Cardiac muscle cell (in vitro differentiated cells and primary cell): ENCODE data around the gene PRELID2. TPM values are rescaled to one million over a fixed set of nuclear protein-coding genes. Genes with fewer than 3 reads are reported as not detected.
A peak's percentile ranks its signal among the peaks of the same experiment; 100 is the strongest.

ENCODE experiments used
- DNase-seq, 2 donors: peaks; one replicate each; pipeline versions ENCODE4 v3.0.0 to v3.0.0-alpha.2; 2010 to 2017; ENCODE audit warnings: low read depth in 1 of 2, low spot score in 1 of 2
- H3K27ac ChIP-seq: fragments of 200-600 bp; sonication (generic); 2 replicates; pipeline ENCODE4 v1.5.1; 2016
- H3K27me3 ChIP-seq: fragments of 200-600 bp; sonication (generic); 2 replicates; pipeline ENCODE4 v1.6.0; 2016; ENCODE audit warnings: control low read depth
- H3K36me3 ChIP-seq: fragments of 200-600 bp; sonication (generic); 2 replicates; pipeline ENCODE4 v1.5.1; 2016; ENCODE audit warnings: control low read depth
- H3K4me1 ChIP-seq: fragments of 200-600 bp; sonication (generic); 2 replicates; pipeline ENCODE4 v1.8.1; 2017; ENCODE audit warnings: low read depth, mild to moderate bottlenecking, mixed run types
- H3K4me3 ChIP-seq: fragments of 200-600 bp; sonication (generic); 2 replicates; pipeline ENCODE4 v1.5.1; 2016; ENCODE audit warnings: mild to moderate bottlenecking
- H3K9me3 ChIP-seq: fragments of 200-600 bp; sonication (generic); 2 replicates; pipeline ENCODE4 v1.5.1; 2017; ENCODE audit warnings: low read depth, mild to moderate bottlenecking, control low read depth
- polyA plus RNA-seq: library from polyadenylated mRNA; unstranded; fragments of >200 nt; fragmentation: Nextera tagmentation; extraction: Ambion mirVana; gene quantifications from 2 replicates; pipeline ENCODE4 v1.2.1, GENCODE V29; 2016
- total RNA-seq: library from RNA; depleted of rRNA; stranded (reverse); fragments of >200 nt; gene quantifications from 2 replicates; pipeline ENCODE4 v1.2.3, GENCODE V29; 2016
- TF ChIP-seq, protein P1 (sequence below): IDR thresholded peaks from 2 replicates; pipeline ENCODE4 v1.5.1; 2012; ENCODE audit warnings: low read depth, mild to moderate bottlenecking, low read length

Gene PRELID2
- total and polyA plus RNA-seq, 2 experiments from 2014 or later: 26.3 to 41.2 TPM

DNA sequence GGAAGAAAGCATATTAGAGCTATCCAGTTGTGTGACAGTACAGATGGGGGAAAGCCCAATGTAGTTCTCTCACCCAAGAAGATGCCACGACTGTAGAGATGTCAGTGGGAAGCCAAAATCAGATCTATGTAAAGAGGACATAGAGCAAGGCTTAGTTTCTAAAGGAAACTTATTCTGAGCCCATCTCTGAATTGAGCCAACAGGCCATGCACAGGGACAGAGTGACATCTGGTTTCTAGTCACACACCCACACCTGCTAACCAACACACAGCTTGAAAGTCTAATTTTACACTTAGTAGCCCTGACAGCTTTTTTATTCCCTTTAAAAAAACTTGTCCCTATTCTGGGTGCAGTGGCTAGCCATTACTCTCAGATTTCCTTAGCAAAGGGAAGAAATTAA is 22.3 kb downstream of the PRELID2 start:
- Histone ChIP-seq H3K9me3 (no peaks in the 10 kb centered on the region), H3K27me3 (no peaks in the 10 kb centered on the region), H3K4me1 (peaks cover 7% of the 10 kb centered on the region), H3K27ac (peak overlapping the region; percentile 32), H3K36me3 (peaks cover 5% of the 10 kb centered on the region), H3K4me3 (no peak overlapping the region)
- TF ChIP-seq, protein P1, sequence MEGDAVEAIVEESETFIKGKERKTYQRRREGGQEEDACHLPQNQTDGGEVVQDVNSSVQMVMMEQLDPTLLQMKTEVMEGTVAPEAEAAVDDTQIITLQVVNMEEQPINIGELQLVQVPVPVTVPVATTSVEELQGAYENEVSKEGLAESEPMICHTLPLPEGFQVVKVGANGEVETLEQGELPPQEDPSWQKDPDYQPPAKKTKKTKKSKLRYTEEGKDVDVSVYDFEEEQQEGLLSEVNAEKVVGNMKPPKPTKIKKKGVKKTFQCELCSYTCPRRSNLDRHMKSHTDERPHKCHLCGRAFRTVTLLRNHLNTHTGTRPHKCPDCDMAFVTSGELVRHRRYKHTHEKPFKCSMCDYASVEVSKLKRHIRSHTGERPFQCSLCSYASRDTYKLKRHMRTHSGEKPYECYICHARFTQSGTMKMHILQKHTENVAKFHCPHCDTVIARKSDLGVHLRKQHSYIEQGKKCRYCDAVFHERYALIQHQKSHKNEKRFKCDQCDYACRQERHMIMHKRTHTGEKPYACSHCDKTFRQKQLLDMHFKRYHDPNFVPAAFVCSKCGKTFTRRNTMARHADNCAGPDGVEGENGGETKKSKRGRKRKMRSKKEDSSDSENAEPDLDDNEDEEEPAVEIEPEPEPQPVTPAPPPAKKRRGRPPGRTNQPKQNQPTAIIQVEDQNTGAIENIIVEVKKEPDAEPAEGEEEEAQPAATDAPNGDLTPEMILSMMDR: no peak
- DNase-seq: no peak

DNA sequence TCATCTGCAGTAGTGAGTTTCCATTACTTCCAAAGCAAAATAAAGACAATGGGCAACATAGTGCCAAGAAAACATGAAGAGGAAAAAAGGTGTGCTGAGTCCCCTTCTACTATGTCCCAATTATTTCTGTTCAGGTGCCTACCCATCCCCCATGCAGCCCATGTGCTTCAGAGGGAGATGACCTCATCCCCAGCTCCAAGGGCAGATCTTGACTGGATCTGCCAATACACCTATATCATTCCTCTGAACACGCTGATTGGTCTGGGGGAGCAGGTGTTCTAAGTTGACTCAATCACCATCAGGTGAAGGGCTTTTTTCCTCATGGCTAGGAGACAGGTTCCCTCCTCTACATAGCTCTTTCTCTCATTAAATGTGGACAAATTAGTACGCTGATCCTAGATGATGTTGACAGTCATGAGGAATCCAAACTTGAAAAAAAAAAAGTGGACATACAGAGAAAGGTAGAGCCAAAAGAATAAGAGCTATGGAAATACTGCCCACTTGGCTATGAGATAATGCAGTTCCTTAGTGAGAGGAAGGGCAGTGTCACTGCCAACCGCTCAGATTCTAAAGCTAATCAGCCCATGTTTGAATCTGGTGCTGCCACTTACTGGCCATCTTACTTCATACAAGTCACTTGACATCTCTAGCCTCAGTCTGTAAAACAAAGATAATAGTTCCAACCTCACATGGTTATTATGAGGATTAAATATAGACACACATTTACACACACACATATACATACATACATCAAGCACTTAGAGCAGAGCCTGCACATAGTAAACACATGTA is 23.1 kb downstream of the PRELID2 start:
- Histone ChIP-seq H3K36me3 (peaks cover 5% of the 10 kb centered on the region), H3K27ac (peak overlapping the region; percentile 32), H3K4me1 (peaks cover 7% of the 10 kb centered on the region), H3K9me3 (no peaks in the 10 kb centered on the region), H3K27me3 (no peaks in the 10 kb centered on the region), H3K4me3 (no peak overlapping the region)
- DNase-seq: peak; percentile 37 to 67
- TF ChIP-seq, protein P1: peak; percentile 43

DNA sequence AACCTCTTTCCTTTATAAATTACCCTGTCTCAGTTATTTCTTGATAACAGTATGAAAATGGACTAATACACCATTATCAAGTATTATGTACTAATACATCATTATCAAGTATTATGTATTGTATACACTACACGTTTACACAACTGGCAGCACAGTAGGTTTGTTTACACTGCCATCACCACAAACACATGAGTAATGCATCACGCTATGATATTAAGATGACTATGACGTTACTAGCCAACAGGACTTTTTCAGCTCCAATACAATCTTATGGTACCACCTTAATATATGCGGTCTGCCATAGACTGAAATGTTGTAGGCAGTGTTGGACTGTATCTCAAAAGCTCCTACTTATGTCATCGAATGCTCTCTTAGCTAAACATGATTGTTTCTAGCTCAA is 28.2 kb downstream of the PRELID2 start:
- no peak for DNase-seq
- no peaks in the 10 kb centered on the region for H3K4me1 ChIP-seq

DNA sequence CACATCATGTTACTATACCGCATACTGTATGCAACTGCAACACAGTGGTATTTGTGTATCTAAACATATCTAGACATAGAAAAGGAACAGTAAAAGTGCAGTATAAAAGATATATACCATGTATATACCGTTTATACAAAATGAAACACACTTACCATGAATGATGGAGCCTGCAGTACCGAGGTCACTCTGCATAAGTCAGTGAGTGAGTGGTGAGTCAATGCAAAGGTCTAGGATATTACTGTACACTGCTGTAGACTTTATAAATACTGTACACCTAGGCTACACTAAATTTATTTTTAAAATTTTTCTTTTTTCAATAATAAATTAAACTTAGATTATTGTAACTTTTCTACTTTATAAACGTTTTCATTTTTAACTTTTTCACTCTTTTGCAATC is 29.3 kb downstream of the PRELID2 start:
- no peaks in the 10 kb centered on the region for H3K4me1 ChIP-seq
- DNase-seq: no peak
- TF ChIP-seq, protein P1: no peak
- H3K27ac ChIP-seq: no peak overlapping the region
- H3K27me3 ChIP-seq: no peaks in the 10 kb centered on the region
- H3K36me3 ChIP-seq: no peaks in the 10 kb centered on the region
- H3K9me3 ChIP-seq: no peaks in the 10 kb centered on the region
- H3K4me3 ChIP-seq: no peak overlapping the region

More for the DNA sequence above, 28.2 kb downstream of the PRELID2 start:
- Histone ChIP-seq H3K9me3 (no peaks in the 10 kb centered on the region), H3K27ac (no peak overlapping the region), H3K36me3 (no peaks in the 10 kb centered on the region), H3K4me3 (no peak overlapping the region), H3K27me3 (no peaks in the 10 kb centered on the region)
- TF ChIP-seq, protein P1: no peak

DNA sequence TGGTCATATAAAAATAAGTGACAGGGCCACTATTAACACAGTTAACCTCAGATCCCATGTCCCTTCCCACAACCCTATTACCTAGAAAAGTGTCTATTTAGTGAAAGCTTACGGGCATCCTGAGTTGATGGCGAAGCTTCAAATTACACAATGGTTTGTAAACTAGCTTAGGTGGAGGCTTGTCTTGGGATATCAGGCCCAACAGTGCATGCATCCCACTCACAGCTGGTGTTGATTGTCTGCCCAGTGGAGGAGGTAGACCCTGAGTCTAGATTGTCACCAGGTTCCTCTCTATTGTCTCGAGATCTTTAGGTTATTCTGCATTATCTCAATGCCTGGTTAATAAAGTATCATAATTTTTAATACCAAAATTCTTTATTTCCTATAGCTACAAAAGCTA is 30.4 kb downstream of the PRELID2 start:
- no peaks in the 10 kb centered on the region for H3K27me3 ChIP-seq
- TF ChIP-seq, protein P1: no peak
- DNase-seq: no peak

More for the DNA sequence above, 30.4 kb downstream of the PRELID2 start:
- Histone ChIP-seq H3K4me3 (no peak overlapping the region), H3K36me3 (no peaks in the 10 kb centered on the region), H3K27ac (no peak overlapping the region), H3K9me3 (no peaks in the 10 kb centered on the region), H3K4me1 (no peaks in the 10 kb centered on the region)
